ENCODE results near the gene C1QBP.
A peak's percentile ranks its signal among the peaks of the same experiment; 100 is the strongest.

Gene C1QBP

GRCh38 chr17:5466295-5466694, 27.3 kb upstream of the C1QBP start:
- Histone ChIP-seq H3K27ac (no peak overlapping the region), H3K9me3 (ENCODE audit: severe bottlenecking) (no peaks in the 10 kb centered on the region), H3K4me3 (ENCODE audit: low read depth, low read length) (no peak overlapping the region), H3K27me3 (ENCODE audit: insufficient read depth, low read depth, severe bottlenecking) (no peaks in the 10 kb centered on the region), H3K36me3 (peaks cover 34% of the 10 kb centered on the region)
- TF ChIP-seq, protein P1, sequence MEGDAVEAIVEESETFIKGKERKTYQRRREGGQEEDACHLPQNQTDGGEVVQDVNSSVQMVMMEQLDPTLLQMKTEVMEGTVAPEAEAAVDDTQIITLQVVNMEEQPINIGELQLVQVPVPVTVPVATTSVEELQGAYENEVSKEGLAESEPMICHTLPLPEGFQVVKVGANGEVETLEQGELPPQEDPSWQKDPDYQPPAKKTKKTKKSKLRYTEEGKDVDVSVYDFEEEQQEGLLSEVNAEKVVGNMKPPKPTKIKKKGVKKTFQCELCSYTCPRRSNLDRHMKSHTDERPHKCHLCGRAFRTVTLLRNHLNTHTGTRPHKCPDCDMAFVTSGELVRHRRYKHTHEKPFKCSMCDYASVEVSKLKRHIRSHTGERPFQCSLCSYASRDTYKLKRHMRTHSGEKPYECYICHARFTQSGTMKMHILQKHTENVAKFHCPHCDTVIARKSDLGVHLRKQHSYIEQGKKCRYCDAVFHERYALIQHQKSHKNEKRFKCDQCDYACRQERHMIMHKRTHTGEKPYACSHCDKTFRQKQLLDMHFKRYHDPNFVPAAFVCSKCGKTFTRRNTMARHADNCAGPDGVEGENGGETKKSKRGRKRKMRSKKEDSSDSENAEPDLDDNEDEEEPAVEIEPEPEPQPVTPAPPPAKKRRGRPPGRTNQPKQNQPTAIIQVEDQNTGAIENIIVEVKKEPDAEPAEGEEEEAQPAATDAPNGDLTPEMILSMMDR (IDR thresholded peaks at IDR 0.05; ENCODE audit: low read depth, low read length) = no peak
- no peak for DNase-seq

DNA sequence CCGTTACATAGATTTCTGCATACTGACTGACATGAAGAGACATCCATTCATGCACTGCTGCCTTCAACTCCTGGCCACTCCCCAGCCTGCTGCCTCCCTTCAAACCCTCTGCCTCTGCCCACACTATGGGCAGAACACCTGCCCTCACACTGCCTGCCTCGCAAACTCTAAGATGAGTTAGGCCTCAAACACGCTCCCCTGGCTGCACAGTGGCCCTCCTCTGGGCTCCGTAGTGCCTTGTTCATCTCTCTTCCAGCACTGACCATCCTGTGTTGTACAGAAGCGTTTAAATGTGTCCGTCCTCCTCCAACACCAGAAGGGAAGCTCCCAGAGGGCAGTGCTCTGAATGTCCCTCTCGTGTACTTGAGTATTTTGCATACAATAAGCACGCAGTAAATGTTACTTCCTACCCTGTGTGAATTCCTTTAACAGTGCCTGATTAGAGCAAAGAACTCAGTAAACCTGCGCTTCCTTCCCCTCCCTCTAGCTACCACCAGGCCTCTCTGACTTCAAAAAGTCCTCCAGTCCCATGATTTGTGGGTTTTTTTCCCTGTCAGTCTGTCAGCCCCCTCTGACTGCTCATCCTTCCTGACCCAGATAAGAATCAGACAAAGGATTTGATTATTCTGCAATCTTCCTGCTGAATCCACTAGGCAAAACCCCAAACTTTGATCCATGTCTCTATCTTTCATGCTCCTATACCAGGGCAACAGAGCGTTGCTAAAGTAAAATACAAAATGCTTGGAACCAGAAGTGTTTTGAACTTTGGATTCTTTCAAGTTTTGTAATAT, 26.0 kb upstream of the C1QBP start:
- Histone ChIP-seq H3K36me3 (peaks cover 45% of the 10 kb centered on the region), H3K27ac (no peak overlapping the region), H3K27me3 (ENCODE audit: insufficient read depth, low read depth, severe bottlenecking) (no peaks in the 10 kb centered on the region), H3K4me3 (ENCODE audit: low read depth, low read length) (no peak overlapping the region), H3K9me3 (ENCODE audit: severe bottlenecking) (no peaks in the 10 kb centered on the region)
- TF ChIP-seq, protein P1 (IDR thresholded peaks at IDR 0.05; ENCODE audit: low read depth, low read length) = no peak
- DNase-seq = no peak

DNA sequence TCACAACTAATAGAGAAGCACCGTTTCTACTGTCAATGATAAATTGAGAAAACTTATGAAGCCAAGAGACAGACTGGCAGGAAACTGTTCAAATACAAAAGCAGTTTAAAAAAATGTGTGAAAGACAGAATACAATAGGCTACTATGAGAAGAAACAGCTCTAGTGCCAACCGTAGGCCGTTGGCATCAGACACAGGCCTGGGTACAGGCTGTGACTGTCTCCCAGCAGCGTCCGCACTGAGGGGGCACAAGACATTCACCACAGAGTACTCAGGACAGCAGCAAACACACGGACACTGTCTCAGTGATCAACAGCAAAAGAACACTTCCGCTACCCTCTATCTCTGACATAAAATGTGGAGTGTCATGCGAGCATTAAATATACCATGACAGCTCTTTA, 7.8 kb upstream of the C1QBP start:
- peaks cover 75% of the 10 kb centered on the region for H3K36me3 ChIP-seq

GRCh38 chr17:5444209-5444608, 5.3 kb upstream of the C1QBP start:
- Histone ChIP-seq H3K27me3 (ENCODE audit: insufficient read depth, low read depth, severe bottlenecking) (no peaks in the 10 kb centered on the region), H3K27ac (no peak overlapping the region), H3K4me3 (ENCODE audit: low read depth, low read length) (no peak overlapping the region), H3K9me3 (ENCODE audit: severe bottlenecking) (no peaks in the 10 kb centered on the region), H3K36me3 (peaks cover 51% of the 10 kb centered on the region)
- TF ChIP-seq, protein P1 (IDR thresholded peaks at IDR 0.05; ENCODE audit: low read depth, low read length) = no peak
- DNase-seq = no peak

More for the DNA sequence above, 7.8 kb upstream of the C1QBP start:
- Histone ChIP-seq H3K27me3 (ENCODE audit: insufficient read depth, low read depth, severe bottlenecking) (no peaks in the 10 kb centered on the region), H3K27ac (no peak overlapping the region), H3K4me3 (ENCODE audit: low read depth, low read length) (no peak overlapping the region), H3K9me3 (ENCODE audit: severe bottlenecking) (no peaks in the 10 kb centered on the region)
- TF ChIP-seq, protein P1 (IDR thresholded peaks at IDR 0.05; ENCODE audit: low read depth, low read length) = no peak
- DNase-seq = no peak

- no peak overlapping the region for H3K4me3 ChIP-seq (ENCODE audit: low read depth, low read length)
- DNase-seq = no peak
- peaks cover 50% of the 10 kb centered on the region for H3K36me3 ChIP-seq
- TF ChIP-seq, protein P1 (IDR thresholded peaks at IDR 0.05; ENCODE audit: low read depth, low read length) = no peak
- H3K27me3 ChIP-seq (ENCODE audit: insufficient read depth, low read depth, severe bottlenecking) = no peaks in the 10 kb centered on the region
- H3K27ac ChIP-seq = no peak overlapping the region
- H3K9me3 ChIP-seq (ENCODE audit: severe bottlenecking) = no peaks in the 10 kb centered on the region
Observed at GRCh38 chr17:5443728-5444127, 4.8 kb upstream of the C1QBP start.

GRCh38 chr17:5439446-5439764, 450 bp upstream of the C1QBP start:
- TF ChIP-seq, protein P1 (IDR thresholded peaks at IDR 0.05; ENCODE audit: low read depth, low read length) = no peak
- Histone ChIP-seq H3K9me3 (ENCODE audit: severe bottlenecking) (no peaks in the 10 kb centered on the region), H3K4me3 (ENCODE audit: low read depth, low read length) (no peak overlapping the region; the same call in 1 of the 2 replicates), H3K27ac (peak overlapping the region; percentile 52), H3K27me3 (ENCODE audit: insufficient read depth, low read depth, severe bottlenecking) (no peaks in the 10 kb centered on the region), H3K36me3 (peaks cover 50% of the 10 kb centered on the region)
- no peak for DNase-seq
